HG03175 (cell line): ENCODE measurements around the gene ENG.
"Not testable (repeated sequence)": the region's sequence is repeated elsewhere in the genome, so short reads cannot be mapped to it uniquely, and the experiment has no call there.

Experiments
- ATAC-seq: cut with Tn5 transposase; IDR thresholded peaks from one replicate; pipeline ENCODE4 v1.9.1; 2021; ENCODE audit warnings: mild to moderate bottlenecking, moderate library complexity; ENCODE audit not compliant: unreplicated experiment

The ENG gene

DNA sequence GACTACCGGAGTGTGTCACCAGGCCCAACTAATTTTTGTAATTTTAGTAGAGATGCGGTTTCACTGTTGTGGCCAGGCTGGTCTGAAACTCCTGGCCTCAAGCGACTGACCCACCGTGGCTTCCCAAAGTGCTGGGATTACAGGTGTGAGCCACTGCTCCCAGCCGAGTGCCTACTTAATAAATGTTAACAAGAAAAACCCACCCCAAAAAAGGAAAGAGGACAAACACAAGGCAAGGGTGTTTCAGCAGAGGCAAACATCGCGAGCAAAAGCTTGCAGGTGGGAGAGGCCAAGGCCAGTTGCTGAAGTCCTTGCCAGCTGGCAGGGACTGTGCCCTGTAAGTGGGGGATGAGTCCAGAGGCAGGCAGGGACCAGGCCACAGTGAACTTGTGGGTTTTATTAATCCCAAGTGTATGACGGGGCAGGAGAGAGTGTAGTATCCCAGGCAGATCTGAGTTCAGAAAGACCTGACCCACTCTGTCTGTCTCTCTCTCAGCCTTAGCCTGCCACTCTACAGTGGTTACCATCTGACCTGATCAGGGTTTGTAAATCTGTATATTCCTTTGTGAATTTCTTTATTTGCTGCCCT is 58.1 kb downstream of the ENG start:
- ATAC-seq: no peak

DNA sequence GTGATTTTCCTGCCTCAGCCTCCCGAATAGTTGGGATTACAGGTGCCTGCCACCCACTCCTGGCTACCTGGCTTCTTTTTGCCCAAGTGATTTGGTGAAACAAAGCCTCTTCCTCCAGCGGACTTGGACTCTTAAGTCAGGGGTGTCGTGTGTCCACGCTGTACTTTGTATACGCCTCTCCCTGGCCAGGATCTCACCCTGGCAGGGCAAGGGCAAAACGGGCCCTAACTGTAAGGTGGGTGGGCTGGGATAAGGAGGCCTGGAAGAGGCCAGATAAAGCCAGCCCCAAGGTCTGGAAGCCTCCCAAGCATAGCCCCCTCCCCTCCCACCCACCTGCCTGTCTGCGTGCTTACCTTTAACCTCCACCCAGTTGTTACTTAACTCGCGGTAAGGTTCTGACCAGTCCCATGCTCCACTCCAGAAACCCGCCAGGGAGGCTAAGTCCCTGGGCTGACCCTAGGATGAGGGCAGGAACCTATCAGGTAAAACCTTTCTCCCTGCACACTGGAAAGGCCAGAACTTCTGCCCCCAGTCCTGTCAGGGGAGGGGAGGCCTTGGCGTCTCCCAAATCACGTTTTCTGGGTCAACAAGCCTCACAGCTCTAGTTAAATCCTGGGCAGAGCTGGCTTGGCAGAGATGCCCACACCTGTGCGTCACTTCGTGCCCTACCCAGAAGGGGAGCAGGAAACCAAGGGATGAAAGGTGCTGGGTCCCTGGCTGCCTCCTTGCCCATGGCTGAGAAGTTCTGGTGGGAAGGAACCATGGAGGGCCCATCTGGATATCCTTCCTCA is 60.3 kb downstream of the ENG start:
- ATAC-seq: no peak

DNA sequence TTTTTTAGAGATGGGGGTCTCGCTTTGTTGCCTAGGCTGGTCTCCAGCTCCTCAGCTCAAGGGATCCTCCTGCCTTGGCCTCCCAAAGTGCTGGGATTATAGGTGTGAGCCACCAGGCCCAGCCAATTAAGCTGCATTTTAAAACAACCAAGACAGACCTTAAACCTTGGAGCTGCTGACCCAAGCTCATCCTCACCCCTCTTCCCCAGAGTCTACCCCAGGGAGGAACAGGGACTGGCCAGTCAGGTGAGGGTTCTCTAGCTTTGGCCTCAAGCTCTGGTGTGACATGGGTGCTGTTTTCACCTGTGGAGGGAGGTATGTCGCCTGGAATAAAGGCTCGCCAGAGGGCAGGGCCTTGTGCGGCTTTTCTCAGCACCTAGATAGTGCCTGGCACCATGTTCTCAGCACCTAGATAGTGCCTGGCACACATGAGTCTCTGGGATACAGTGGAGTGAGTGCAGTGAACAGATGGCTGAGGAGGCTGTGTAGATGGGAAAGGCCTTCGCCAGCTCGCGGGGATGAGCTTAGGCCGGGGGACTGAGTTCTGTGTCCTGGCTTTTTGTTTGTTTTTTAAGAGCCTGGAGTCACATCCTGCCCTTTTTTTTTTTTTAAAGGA is 61.3 kb downstream of the ENG start:
- no peak for ATAC-seq

DNA sequence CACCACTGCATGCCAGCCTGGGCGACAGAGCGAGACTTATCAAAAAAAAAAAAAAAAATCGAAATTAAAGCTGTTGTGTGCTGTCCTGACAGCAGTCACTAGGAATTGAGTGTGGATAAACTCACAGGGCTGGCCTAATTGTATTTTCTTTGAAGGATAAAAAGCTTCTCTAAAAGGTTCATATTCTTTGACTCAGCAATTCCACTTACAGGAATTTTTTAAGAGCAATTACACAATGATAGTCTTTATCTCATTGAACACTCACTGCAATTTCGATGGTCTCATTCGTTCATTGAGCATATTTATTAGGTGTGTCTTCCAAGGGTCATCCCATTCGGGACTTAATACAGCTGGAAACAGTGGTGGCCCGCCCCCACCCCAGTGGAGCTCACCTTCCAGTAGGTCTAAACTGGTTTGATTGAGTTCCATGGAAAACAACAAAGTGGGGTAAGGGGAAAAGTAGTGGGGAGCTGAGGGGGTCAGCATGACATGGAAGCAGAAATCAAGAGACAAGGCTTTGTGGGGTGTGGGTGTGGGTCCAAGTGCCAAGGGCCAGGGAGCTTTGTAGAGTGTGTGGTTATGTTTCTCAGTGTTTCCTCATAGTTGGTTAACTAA is 61.9 kb downstream of the ENG start:
- no peak for ATAC-seq

DNA sequence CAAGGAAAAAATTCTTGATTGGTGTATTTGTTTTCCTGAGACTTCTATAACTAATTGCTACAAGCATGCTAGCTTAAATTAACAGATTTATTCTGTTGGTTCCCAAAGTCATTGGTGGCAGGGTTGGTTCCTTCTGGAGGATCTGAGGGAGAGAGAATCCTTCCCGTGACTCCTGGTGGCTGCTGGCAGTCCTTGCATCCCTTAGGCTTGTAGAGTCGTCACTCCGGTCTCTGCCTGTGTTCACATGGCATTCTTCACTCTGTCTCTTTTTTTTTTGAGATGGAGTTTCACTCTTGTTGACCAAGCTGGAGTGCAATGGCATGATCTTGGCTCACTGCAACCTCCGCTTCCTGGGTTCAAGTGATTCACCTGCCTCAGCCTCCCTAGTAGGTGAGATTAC is 63.4 kb downstream of the ENG start:
- no peak for ATAC-seq

DNA sequence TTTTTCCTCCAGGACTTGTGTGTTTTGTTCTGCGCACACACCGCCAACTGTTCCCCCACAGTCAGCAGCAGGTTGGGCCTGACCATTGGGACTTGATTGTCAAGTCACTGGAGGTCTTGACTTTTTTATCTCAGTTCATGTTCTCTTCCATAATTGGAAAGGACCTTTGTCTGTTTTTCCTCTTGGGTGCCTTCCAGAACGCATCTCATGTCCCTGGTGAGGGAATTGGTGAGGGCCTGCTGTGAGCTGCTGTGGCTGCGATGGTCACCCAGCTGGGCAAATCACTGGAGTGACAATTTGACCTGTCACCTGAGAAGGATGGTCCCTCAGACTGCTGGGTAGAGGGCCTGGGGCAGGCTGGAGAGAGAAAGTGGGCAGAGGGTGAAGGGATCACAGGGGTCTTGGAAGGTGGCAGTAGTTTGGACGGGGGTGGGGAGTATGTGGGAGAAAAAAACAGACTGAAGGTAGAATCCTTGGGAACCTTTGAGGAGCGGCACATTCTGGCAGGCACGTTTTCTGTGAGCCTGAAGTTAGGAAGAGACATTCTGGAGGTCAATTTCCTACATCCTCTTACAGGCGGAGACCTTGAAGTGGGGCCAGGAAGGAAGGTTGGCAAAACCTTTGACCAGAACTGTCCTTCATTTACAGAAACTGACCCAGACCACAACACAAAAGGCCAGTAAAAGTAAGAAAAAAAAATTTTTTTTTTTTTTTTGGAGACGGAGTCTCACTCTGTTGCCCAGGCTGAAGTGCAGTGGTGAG is 64.2 kb downstream of the ENG start:
- no peak for ATAC-seq

DNA sequence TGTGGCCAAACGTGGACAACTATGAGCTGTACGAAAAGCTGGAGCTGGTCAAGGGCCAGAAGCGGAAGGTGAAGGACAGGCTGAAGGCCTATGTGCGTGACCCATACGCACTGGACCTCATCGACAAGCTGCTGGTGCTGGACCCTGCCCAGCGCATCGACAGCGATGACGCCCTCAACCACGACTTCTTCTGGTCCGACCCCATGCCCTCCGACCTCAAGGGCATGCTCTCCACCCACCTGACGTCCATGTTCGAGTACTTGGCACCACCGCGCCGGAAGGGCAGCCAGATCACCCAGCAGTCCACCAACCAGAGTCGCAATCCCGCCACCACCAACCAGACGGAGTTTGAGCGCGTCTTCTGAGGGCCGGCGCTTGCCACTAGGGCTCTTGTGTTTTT is 65.3 kb downstream of the ENG start:
- no peak for ATAC-seq

DNA sequence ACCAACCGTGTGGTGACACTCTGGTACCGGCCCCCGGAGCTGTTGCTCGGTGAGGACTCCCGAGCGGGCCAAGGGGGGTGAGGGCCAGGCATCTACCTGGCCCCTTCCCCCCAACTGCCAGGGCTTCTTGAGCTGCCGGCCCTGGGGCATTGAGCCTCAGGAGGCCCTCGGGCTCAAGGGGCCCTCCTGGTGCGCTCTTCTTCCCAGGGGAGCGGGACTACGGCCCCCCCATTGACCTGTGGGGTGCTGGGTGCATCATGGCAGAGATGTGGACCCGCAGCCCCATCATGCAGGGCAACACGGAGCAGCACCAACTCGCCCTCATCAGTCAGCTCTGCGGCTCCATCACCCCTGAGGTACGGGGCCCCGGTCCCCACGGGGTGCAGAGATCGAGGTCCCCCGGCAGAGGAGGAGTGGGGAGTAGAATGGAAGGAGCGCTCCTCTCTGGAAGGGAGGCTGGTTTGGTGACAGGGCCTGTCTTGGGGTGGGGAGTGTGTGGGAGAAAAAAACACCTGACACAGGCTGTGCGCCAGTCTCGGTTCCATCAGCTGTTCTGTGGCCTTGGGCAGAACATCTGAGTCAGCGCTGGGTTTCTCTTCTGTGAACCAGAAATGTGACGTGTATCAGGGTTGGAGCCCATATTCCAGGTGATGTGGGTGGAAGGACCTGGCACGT is 66.0 kb downstream of the ENG start:
- no peak for ATAC-seq

DNA sequence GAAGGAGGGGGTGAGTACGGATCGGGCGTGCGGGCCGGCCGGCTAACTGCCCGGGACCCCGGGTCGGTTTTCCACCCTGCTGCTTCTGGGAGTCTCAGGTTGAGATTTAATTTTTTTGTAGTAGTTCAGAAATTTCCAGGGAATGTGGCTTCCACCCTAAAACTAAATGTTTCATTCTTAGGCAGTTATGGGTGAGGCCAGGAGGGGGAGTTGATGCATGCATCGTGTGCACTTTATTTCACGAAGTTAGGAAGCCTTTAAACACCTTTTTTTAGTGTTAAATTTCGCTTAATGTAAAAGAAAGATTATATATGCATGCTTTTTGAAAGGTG is 67.7 kb downstream of the ENG start:
- no peak for ATAC-seq

DNA sequence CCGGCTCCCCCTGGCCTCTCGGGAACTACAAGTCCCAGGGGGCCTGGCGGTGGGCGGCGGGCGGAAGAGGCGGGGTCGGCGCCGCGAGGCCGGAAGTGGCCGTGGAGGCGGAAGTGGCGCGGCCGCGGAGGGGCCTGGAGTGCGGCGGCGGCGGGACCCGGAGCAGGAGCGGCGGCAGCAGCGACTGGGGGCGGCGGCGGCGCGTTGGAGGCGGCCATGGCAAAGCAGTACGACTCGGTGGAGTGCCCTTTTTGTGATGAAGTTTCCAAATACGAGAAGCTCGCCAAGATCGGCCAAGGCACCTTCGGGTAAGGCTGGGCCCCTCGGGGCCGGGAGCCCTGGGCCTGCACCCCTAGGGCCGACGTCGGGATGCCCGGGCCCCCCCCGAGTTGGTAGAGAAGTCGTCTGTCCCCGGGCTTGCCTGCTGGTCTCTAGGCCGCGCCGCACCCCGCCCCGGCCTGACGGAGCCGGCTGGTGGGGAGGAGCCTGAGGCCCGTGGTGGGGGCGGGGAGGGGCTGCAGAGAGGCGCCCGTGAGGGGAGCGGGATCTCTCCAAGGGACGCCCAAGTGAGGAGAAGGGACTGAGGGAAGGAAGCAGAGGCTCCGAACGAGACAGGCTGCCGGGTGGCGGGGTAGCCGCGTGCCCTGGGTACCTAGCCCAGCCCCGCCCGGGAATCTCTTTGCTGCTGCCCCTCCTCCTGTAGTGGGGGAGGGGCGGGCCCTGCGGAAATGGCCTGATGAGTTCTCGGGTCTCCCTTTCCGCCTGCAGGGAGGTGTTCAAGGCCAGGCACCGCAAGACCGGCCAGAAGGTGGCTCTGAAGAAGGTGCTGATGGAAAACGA is 68.3 kb downstream of the ENG start, which contains the start of gene CDK9:
CDK9 (plus strand) TSS at position 102 of the 840 bp plus-strand sequence; CDS start at position 217, 115 bp downstream.
- peak; percentile 61 for ATAC-seq

DNA sequence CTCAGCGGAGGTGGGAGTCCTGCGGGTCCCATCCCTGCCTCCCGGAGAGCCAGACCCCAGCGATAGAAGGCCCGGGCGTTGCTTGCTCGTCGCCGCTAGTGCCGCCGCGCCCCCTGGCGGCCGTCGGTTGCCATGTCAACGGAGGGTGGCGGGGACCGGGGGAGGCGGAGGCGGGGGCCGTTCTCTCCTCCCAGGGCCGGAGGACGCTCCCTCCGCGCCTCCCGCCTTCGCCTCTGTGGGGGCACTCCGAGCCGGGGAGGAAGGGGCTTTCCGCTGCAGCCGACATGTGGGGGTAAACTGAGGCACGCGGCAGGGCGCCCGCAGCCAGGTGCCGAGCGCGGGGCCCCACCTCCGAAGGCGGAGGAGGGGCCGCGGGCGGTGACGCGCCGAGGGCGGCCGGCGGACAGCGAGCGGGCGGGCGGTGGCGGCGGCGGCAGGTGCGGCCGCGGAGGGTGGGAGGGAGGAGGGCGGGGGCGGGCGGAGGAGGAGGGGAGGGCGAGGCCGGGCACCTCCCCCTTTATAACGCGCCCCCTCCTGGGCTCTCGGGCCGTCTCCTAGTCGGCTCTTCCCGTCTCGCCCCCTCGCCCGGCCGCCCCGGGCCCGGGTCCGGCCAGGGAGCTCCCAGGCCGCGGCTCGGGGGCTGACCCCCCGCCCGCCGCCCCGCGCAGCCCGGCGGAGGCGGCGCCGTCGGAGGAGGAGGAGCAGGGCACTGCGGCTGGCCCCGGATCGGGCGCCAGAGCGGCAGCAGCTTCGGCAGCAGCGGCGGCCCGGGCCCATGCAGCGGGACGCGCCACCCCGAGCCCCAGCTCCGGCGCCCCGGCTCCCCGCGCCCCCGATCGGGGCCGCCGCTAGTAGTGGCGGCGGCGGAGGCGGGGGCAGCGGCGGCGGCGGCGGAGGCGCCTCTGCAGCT is 69.2 kb downstream of the ENG start:
- ATAC-seq: peak; percentile 53

DNA sequence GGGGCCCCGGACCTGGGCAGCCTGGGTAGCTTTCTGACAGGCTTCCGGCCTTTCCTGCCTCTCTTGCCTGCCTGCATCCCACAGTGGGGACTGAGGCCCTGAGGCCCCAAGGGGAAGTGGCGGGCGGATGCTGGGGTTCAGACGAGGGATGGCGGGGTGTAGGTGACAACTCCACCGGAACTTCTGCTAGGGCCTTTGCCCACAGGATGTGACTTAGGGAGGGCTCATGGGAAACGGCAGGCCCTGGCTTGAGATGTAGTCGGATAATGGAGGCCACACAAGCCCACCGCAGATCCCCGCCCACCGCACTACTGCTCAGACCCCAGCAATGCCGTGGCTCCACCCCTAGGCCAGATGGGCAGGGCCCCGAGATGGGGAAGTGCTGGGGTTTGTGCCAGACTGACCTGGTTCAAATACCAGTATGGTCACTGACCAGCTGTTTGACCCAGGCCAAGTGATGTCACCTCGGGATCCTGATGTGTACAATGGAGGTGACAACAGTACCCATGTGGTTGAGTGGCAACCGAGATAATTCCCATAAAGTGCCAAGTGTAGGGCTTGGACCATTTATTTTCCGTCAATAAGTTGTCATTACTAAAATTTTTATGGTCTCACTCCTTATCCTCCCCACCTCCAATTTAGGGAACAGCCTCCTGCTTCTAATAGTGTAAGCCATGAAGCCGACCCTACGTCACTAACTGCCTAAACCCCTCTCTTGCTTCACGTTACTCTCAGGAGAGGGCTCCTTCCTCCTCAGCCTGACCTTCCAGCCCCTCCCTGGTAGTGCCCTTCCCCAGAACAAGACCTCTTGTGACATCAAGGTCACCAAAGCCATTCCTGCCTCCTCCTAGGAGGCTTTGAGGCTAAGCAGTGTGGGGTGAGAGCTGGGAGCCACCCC is 71.1 kb downstream of the ENG start:
- peak; percentile 17 for ATAC-seq

DNA sequence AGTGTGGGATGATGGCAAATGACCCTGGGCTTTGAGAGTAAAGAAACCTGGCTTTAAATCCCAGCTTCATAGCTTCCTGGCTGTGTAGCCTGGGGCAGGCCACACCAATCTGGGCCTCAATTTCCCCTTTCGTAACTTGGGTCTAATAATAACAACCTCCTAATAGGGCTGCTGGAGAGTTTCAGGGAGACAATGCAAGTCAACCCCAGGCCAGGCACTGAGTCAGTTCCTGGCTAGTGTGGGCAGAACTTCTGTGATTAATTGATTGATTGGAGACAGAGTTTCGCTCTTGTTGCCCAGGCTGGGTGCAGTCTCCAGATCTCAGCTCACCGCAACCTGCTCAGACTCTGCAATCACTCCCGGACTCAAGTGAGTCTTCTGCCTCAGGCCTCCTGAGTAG is 72.7 kb downstream of the ENG start:
- ATAC-seq: no peak

DNA sequence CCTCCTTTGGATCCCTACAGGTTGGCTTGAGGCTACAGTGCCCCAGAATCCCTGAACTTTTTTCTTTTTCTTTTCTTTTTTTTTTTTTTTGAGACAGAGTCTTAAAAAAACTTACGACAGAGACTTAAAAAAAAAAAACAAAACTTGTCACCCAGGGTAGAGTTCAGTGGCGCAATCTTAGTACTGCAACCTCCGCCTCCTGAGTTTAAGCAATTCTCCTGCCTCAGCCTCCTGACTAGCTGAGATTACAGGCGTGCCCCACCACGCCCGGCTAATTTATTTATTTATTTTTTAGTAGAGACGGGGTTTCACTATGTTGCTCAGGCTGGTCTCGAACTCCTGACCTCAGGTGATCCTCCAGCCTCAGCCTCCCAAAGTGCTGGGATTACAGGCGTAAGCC is 73.5 kb downstream of the ENG start:
- ATAC-seq: not testable (repeated sequence)

DNA sequence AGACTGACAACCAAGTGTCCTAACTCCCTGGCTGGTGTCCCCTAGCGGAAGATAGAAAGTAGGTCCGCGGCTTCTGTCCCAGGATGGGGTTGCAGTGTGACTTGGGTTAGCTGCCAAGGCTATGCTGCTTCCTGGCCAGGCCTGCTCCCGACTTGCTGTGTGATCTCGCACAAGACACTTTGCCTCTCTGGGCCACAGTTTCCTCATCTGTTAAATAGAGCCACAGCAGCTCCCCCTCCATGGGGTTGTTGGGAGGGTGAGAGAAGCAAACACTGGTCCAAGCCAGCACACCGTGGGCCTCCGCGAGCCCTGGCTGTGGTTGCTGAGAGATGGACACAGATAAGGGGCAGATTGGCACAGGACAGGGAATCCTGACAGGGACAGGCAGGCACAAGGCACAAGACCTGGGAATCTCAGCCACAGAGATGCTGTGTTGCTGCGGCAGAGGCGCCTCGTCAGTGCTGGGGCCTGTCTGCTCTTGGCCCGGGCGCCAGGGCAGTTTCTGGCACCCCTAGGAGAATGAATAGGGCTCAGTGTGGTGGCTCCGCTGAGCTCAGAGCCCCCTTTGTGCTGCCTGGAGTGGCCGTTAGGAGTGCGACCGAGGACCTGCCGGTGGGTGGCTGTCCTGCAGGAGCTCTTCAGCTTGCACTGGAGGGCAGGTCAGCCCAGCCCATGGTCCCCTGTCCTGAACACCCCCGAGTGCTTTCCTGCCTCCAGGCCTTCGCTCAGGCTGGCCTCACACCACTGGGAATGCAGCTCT is 74.2 kb downstream of the ENG start:
- ATAC-seq: no peak

DNA sequence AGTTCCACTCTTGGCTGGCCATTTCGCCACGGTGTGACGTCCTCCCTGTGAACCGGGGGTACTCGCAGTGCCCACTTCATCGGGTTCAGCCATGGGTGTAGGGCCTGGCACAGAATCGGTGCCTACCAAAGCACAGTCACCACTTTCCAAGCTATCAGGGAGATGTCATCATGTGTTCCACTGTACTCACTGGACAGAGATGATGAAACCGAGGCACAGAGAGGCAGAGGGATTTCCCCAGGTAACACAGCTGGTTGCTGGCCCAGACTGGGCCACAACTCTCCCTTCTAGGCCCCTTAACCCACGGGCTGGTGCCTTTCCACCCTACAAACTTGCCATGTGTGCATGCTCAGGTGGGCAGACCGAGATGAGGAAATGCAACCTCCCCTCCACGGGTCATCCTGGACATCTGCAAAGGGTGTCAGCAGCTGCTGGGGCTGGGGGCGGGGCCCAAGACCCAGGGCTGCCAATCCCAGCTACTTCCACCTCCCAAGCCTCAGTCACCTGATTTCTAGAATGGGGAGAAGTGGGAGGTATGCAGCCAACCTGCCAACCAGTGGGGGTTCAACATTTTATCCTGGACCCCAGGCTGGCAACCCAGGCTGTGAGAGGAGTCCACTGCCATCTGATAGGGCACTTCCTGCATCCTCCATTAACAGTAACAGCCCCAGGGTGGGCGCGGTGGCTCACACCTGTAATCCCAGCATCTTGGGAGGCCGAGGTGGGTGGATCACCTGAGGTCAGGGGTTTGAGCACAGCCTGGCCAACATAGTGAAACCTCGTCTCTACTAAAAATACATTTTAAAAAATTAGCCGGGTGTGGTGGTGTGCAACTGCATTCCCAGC is 75.1 kb downstream of the ENG start:
- peak; percentile 40 for ATAC-seq
